ENCODE data around the gene GCC2. TPM values are rescaled to one million over a fixed set of nuclear protein-coding genes. Genes with fewer than 3 reads are reported as not detected.
"Not testable (repeated sequence)": the region's sequence is repeated elsewhere in the genome, so short reads cannot be mapped to it uniquely, and the experiment has no call there.

Gene GCC2
- polyA plus RNA-seq, 3 donors, result 7.0 to 14.1 (median 7.8) TPM

- no peak overlapping the region for H3K27ac ChIP-seq (ENCODE audit: low read depth, low read length)
- 81 to 94% (median 84%) methylated on average over 4 of the region's 4 CpGs for WGBS, 3 donors
Observed at GRCh38 chr2:108492364-108492763, 43.4 kb downstream of the GCC2 start.

- H3K27ac ChIP-seq (ENCODE audit: low read depth, low read length), result not testable (repeated sequence)
- 72 to 83% methylated on average over 1 to 2 of the region's 3 CpGs; no CpG with 5 or more reads in 1 of the 3 donors for WGBS, 3 donors
Observed at GRCh38 chr2:108496167-108496566, 47.2 kb downstream of the GCC2 start.

GRCh38 chr2:108507620-108508019, 58.6 kb downstream of the GCC2 start:
- WGBS, 3 donors, result 88 to 97% (median 91%) methylated on average over 2 to 4 of the region's 4 CpGs
- H3K27ac ChIP-seq (ENCODE audit: low read depth, low read length), result not testable (repeated sequence)

GRCh38 chr2:108512431-108512830, 63.4 kb downstream of the GCC2 start:
- not testable (repeated sequence) for H3K27ac ChIP-seq (ENCODE audit: low read depth, low read length)
- 59 to 78% (median 59%) methylated on average over 3 of the region's 3 CpGs for WGBS, 3 donors

GRCh38 chr2:108514478-108514877, 65.5 kb downstream of the GCC2 start:
- 44 to 75% (median 67%) methylated on average over 2 of the region's 2 CpGs for WGBS, 3 donors
- not testable (repeated sequence) for H3K27ac ChIP-seq (ENCODE audit: low read depth, low read length)

- H3K27ac ChIP-seq (ENCODE audit: low read depth, low read length), result not testable (repeated sequence)
- WGBS, 3 donors, result 98 to 100% (median 98%) methylated on average over 3 to 5 of the region's 6 CpGs
Observed at GRCh38 chr2:108524688-108525087, 75.7 kb downstream of the GCC2 start.

GRCh38 chr2:108525258-108525657, 76.3 kb downstream of the GCC2 start:
- H3K27ac ChIP-seq (ENCODE audit: low read depth, low read length), result not testable (repeated sequence)

- no peak overlapping the region for H3K27ac ChIP-seq (ENCODE audit: low read depth, low read length)
- 92 to 96% (median 95%) methylated on average over 5 of the region's 5 CpGs for WGBS, 3 donors
Observed at GRCh38 chr2:108531674-108532055, 82.7 kb downstream of the GCC2 start.

- H3K27ac ChIP-seq (ENCODE audit: low read depth, low read length), result peak within 1 kb of the TSS; percentile 51
- WGBS, 3 donors, result 0 to 1% (median 1%) methylated on average over 50 to 87 of the region's 87 CpGs
Observed at GRCh38 chr2:108533832-108534583, 85.0 kb downstream of the GCC2 start, which contains the start of gene LIMS1. Gene LIMS1, plus strand, starts transcription at chr2:108534470. Its CDS starts 93 bp downstream, at chr2:108534563.

GRCh38 chr2:108534584-108535356, 85.8 kb downstream of the GCC2 start:
- 0 to 1% (median 1%) methylated on average over 36 to 57 of the region's 57 CpGs for WGBS, 3 donors
- peak overlapping the region; percentile 51 for H3K27ac ChIP-seq (ENCODE audit: low read depth, low read length)

- WGBS, 3 donors, result 9 to 20% (median 12%) methylated on average over 9 of the region's 9 CpGs
- H3K27ac ChIP-seq (ENCODE audit: low read depth, low read length), result no peak overlapping the region
Observed at GRCh38 chr2:108535357-108535631, 86.3 kb downstream of the GCC2 start.

- WGBS, 3 donors, result 81 to 92% (median 86%) methylated on average over 7 of the region's 7 CpGs
- no peak overlapping the region for H3K27ac ChIP-seq (ENCODE audit: low read depth, low read length)
Observed at GRCh38 chr2:108536133-108536780, 87.3 kb downstream of the GCC2 start.

GRCh38 chr2:108536911-108537310, 87.9 kb downstream of the GCC2 start:
- WGBS, 3 donors, result 71 to 93% (median 90%) methylated on average over 5 of the region's 5 CpGs
- H3K27ac ChIP-seq (ENCODE audit: low read depth, low read length), result no peak overlapping the region

GRCh38 chr2:108538000-108538625, 89.1 kb downstream of the GCC2 start:
- H3K27ac ChIP-seq (ENCODE audit: low read depth, low read length), result no peak overlapping the region
- 65 to 69% (median 68%) methylated on average over 5 of the region's 5 CpGs for WGBS, 3 donors

GRCh38 chr2:108541451-108541850, 92.4 kb downstream of the GCC2 start:
- WGBS, 3 donors, result 77 to 79% (median 79%) methylated on average over 4 of the region's 4 CpGs
- no peak overlapping the region for H3K27ac ChIP-seq (ENCODE audit: low read depth, low read length)

- 46 to 55% (median 48%) methylated on average over 4 of the region's 4 CpGs for WGBS, 3 donors
- no peak overlapping the region for H3K27ac ChIP-seq (ENCODE audit: low read depth, low read length)
Observed at GRCh38 chr2:108542071-108542470, 93.1 kb downstream of the GCC2 start.

- WGBS, 3 donors, result 72 to 86% (median 82%) methylated on average over 5 of the region's 5 CpGs
- H3K27ac ChIP-seq (ENCODE audit: low read depth, low read length), result no peak overlapping the region
Observed at GRCh38 chr2:108547606-108548005, 98.6 kb downstream of the GCC2 start.

- WGBS, 3 donors, result 65 to 69% (median 67%) methylated on average over 9 of the region's 9 CpGs
- H3K27ac ChIP-seq (ENCODE audit: low read depth, low read length), result no peak overlapping the region
Observed at GRCh38 chr2:108548208-108549003, 99.4 kb downstream of the GCC2 start.

Measured in adipose tissue (tissue), 3 donors.